ENCODE results near the gene CD2AP. TPM values are rescaled to one million over a fixed set of nuclear protein-coding genes. Genes with fewer than 3 reads are reported as not detected.

CD2AP gene
- total RNA-seq, 1 experiment from 2014 or later, result 20.6 TPM

GRCh38 chr6:47485491-47486135, 8.0 kb downstream of the CD2AP start:
- TF ChIP-seq EZH2 (IDR thresholded peaks at IDR 0.05; ENCODE audit: borderline replicate concordance, low read depth, low read length, poor library complexity, severe bottlenecking), result no peak
- TF ChIP-seq CTCF (conservative IDR thresholded peaks at IDR 0.05; ENCODE audit: low read depth, low read length), result no peak
- no TSS peak for BruUV-seq (replicated peaks)
- Histone ChIP-seq H3K36me3 (ENCODE audit: insufficient read depth, low read length, poor library complexity, severe bottlenecking) (no peaks in the 10 kb centered on the region), H3K9me3 (ENCODE audit: low read depth, low read length, poor library complexity, severe bottlenecking) (no peaks in the 10 kb centered on the region), H3K4me1 (ENCODE audit: insufficient read depth, low read length, poor library complexity, severe bottlenecking) (peaks cover under 1% of the 10 kb centered on the region), H3K27me3 (replicated peaks; ENCODE audit: insufficient read depth, low read depth, low read length, poor library complexity) (no peaks in the 10 kb centered on the region), H3K27ac (ENCODE audit: low read depth, low read length, poor library complexity, severe bottlenecking) (no peak overlapping the region), H3K4me3 (ENCODE audit: low read depth, low read length, poor library complexity, severe bottlenecking) (no peak overlapping the region)
- no peak for DNase-seq (ENCODE audit: low spot score)
- ChIA-PET POLR2A (ENCODE audit: low non-redundant PET) (no interaction called here), CTCF (no interaction called here)
- intact Hi-C loops (cut with micrococcal nuclease; ENCODE audit: unreplicated experiment), result no loop called here

DNA sequence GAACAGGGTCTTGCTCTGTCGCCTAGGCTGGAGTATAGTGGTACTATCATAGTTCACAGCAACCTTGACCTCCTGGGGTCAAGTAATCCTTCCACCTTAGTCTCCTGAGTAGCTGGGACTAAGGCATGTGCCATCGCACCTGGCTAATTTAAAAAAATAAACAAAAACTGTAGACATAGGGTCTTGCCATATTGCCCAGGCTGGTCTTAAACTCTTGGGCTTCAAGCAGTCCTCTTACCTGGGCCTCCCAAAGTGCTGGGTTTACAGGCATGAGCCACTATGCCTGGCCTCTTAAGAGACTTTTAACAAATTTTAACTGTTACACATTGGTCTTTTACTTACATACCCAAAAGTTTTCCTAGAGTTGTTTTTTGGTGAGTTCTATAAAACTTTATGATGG, 12.4 kb downstream of the CD2AP start:
- H3K36me3 ChIP-seq (ENCODE audit: insufficient read depth, low read length, poor library complexity, severe bottlenecking), result no peaks in the 10 kb centered on the region
- no peak overlapping the region for H3K27ac ChIP-seq (ENCODE audit: low read depth, low read length, poor library complexity, severe bottlenecking)
- no peaks in the 10 kb centered on the region for H3K4me1 ChIP-seq (ENCODE audit: insufficient read depth, low read length, poor library complexity, severe bottlenecking)
- intact Hi-C loops (cut with micrococcal nuclease; ENCODE audit: unreplicated experiment), result no loop called here
- H3K27me3 ChIP-seq (replicated peaks; ENCODE audit: insufficient read depth, low read depth, low read length, poor library complexity), result no peaks in the 10 kb centered on the region
- no peaks in the 10 kb centered on the region for H3K9me3 ChIP-seq (ENCODE audit: low read depth, low read length, poor library complexity, severe bottlenecking)
- CTCF ChIA-PET, result no interaction called here
- POLR2A ChIA-PET (ENCODE audit: low non-redundant PET), result no interaction called here
- TF ChIP-seq CTCF (conservative IDR thresholded peaks at IDR 0.05; ENCODE audit: low read depth, low read length) (no peak), EZH2 (IDR thresholded peaks at IDR 0.05; ENCODE audit: borderline replicate concordance, low read depth, low read length, poor library complexity, severe bottlenecking) (no peak)
- no TSS peak for BruUV-seq (replicated peaks)
- H3K4me3 ChIP-seq (ENCODE audit: low read depth, low read length, poor library complexity, severe bottlenecking), result no peak overlapping the region
- DNase-seq (ENCODE audit: low spot score), result no peak

GRCh38 chr6:47490676-47491075, 13.1 kb downstream of the CD2AP start:
- no peaks in the 10 kb centered on the region for H3K9me3 ChIP-seq (ENCODE audit: low read depth, low read length, poor library complexity, severe bottlenecking)
- no peak for DNase-seq (ENCODE audit: low spot score)
- ChIA-PET POLR2A (ENCODE audit: low non-redundant PET) (no interaction called here), CTCF (no interaction called here)
- no peaks in the 10 kb centered on the region for H3K36me3 ChIP-seq (ENCODE audit: insufficient read depth, low read length, poor library complexity, severe bottlenecking)
- H3K27ac ChIP-seq (ENCODE audit: low read depth, low read length, poor library complexity, severe bottlenecking), result no peak overlapping the region
- intact Hi-C loops (cut with micrococcal nuclease; ENCODE audit: unreplicated experiment), result no loop called here
- H3K4me3 ChIP-seq (ENCODE audit: low read depth, low read length, poor library complexity, severe bottlenecking), result no peak overlapping the region
- TF ChIP-seq EZH2 (IDR thresholded peaks at IDR 0.05; ENCODE audit: borderline replicate concordance, low read depth, low read length, poor library complexity, severe bottlenecking), result no peak
- TF ChIP-seq CTCF (conservative IDR thresholded peaks at IDR 0.05; ENCODE audit: low read depth, low read length), result no peak
- H3K4me1 ChIP-seq (ENCODE audit: insufficient read depth, low read length, poor library complexity, severe bottlenecking), result no peaks in the 10 kb centered on the region
- BruUV-seq (replicated peaks), result no TSS peak
- H3K27me3 ChIP-seq (replicated peaks; ENCODE audit: insufficient read depth, low read depth, low read length, poor library complexity), result no peaks in the 10 kb centered on the region

Measured in A673 (cell line).